GM18498 (cell line): ENCODE measurements around the gene C18orf63.

Source experiments
- ATAC-seq: cut with Tn5 transposase; IDR thresholded peaks from one replicate; pipeline ENCODE4 v1.9.1; 2021; ENCODE audit warnings: mild to moderate bottlenecking, moderate library complexity; ENCODE audit not compliant: unreplicated experiment

C18orf63 gene

GRCh38 chr18:74373428-74373827 lies 57.8 kb downstream of the C18orf63 start:
- ATAC-seq: no peak

GRCh38 chr18:74375999-74376398 lies 60.4 kb downstream of the C18orf63 start:
- ATAC-seq: no peak

- ATAC-seq: no peak
Observed at GRCh38 chr18:74376523-74376922, 60.9 kb downstream of the C18orf63 start.

GRCh38 chr18:74377776-74378175 lies 62.1 kb downstream of the C18orf63 start:
- ATAC-seq: no peak

- no peak for ATAC-seq
Observed at GRCh38 chr18:74378179-74378682, 62.6 kb downstream of the C18orf63 start.

GRCh38 chr18:74380916-74381315 lies 65.3 kb downstream of the C18orf63 start:
- no peak for ATAC-seq

GRCh38 chr18:74381621-74382295 lies 66.1 kb downstream of the C18orf63 start:
- ATAC-seq: no peak

GRCh38 chr18:74382481-74383017 lies 66.9 kb downstream of the C18orf63 start:
- ATAC-seq: no peak

- ATAC-seq: no peak
Observed at GRCh38 chr18:74387383-74387782, 71.7 kb downstream of the C18orf63 start.

GRCh38 chr18:74388227-74388626 lies 72.6 kb downstream of the C18orf63 start:
- no peak for ATAC-seq

GRCh38 chr18:74389171-74389927 lies 73.7 kb downstream of the C18orf63 start:
- no peak for ATAC-seq

- no peak for ATAC-seq
Observed at GRCh38 chr18:74389991-74390390, 74.4 kb downstream of the C18orf63 start.

- no peak for ATAC-seq
Observed at GRCh38 chr18:74390900-74391299, 75.3 kb downstream of the C18orf63 start.

GRCh38 chr18:74392323-74392722 lies 76.7 kb downstream of the C18orf63 start:
- ATAC-seq: no peak

- no peak for ATAC-seq
Observed at GRCh38 chr18:74395006-74395405, 79.4 kb downstream of the C18orf63 start.

- ATAC-seq: no peak
Observed at GRCh38 chr18:74395648-74396154, 80.1 kb downstream of the C18orf63 start.

- no peak for ATAC-seq
Observed at GRCh38 chr18:74396171-74397169, 80.8 kb downstream of the C18orf63 start.

- ATAC-seq: no peak
Observed at GRCh38 chr18:74397572-74397971, 81.9 kb downstream of the C18orf63 start.

GRCh38 chr18:74399091-74399887 lies 83.7 kb downstream of the C18orf63 start:
- no peak for ATAC-seq

- ATAC-seq: no peak
Observed at GRCh38 chr18:74400813-74401212, 85.2 kb downstream of the C18orf63 start.
